Hepatocyte (in vitro differentiated cells): ENCODE results near the gene SCN1A. TPM values are rescaled to one million over a fixed set of nuclear protein-coding genes. Genes with fewer than 3 reads are reported as not detected.

ENCODE experiments used
- polyA plus RNA-seq: library from polyadenylated mRNA; unstranded; fragments of >200 nt; fragmentation: Nextera tagmentation; extraction: Ambion mirVana; gene quantifications from 2 replicates; pipeline ENCODE4 v1.2.1, GENCODE V29; 2016
- small RNA-seq: library from RNA; depleted of rRNA; stranded (forward); fragments of <200 nt; gene quantifications from one replicate; pipeline ENCODE3, GENCODE V24; 2014
- total RNA-seq: library from RNA; depleted of rRNA; stranded (reverse); fragments of >200 nt; gene quantifications from 2 replicates; pipeline ENCODE4 v1.2.3, GENCODE V29; 2014

SCN1A gene
- total and polyA plus RNA-seq, 2 experiments from 2014 or later: 0.03 TPM; not detected in 1

Small RNAs within 50 kb of the gene (small RNA-seq; reads per million reads assigned to genes)
- not detected for gene RF00019

Other genes starting within 250 kb of the SCN1A start
- 23.4 and 24.3 TPM in 2 replicates for gene TTC21B, start 174.2 kb downstream of the SCN1A start, total RNA-seq
- 5.7 and 7.9 TPM in 2 replicates for gene TTC21B, start 174.2 kb downstream of the SCN1A start, polyA plus RNA-seq
- 9.0 and 11.7 TPM in 2 replicates for gene SCN9A, start 247.9 kb upstream of the SCN1A start, total RNA-seq
- 4.1 and 5.1 TPM in 2 replicates for gene SCN9A, start 247.9 kb upstream of the SCN1A start, polyA plus RNA-seq